ENCODE measurements around the gene ELAVL1. TPM values are rescaled to one million over a fixed set of nuclear protein-coding genes. Genes with fewer than 3 reads are reported as not detected.

ELAVL1 gene
- total and polyA plus RNA-seq, 4 experiments from 2014 or later = 54.2 to 57.8 (median 55.5) TPM

- CTCF ChIA-PET (ENCODE audit: partially characterized antibody) = no interaction called here
- H3K27ac Mint-ChIP-seq = peak overlapping the region in 1 of 7 donors; percentile 47
- no peaks in the 10 kb centered on the region for H3K27me3 ChIP-seq (ENCODE audit: insufficient read depth, low read length)
- no peaks in the 10 kb centered on the region for H3K9me3 Mint-ChIP-seq
- H3K36me3 ChIP-seq (ENCODE audit: insufficient read depth, low read length) = no peaks in the 10 kb centered on the region
- H3K36me3 Mint-ChIP-seq = no peaks in the 10 kb centered on the region
- DNase-seq = no peak
- H3K4me1 ChIP-seq (ENCODE audit: insufficient read depth, low read length) = no peaks in the 10 kb centered on the region
- no peak overlapping the region for H3K4me3 ChIP-seq (ENCODE audit: low read length in 2 of 2)
- intact Hi-C loops (cut with micrococcal nuclease) = no loop called here
- H3K9me3 ChIP-seq (ENCODE audit: control insufficient read depth in 1 of 2, low read length in 2 of 2) = no peaks in the 10 kb centered on the region
- H3K4me1 Mint-ChIP-seq = peaks cover 0 to 4% (median 2%) of the 10 kb centered on the region in 4 donors
- H3K4me3 Mint-ChIP-seq = no peak overlapping the region
- peaks cover 5 to 7% of the 10 kb centered on the region in 2 donors for H3K27me3 Mint-ChIP-seq
- POLR2A ChIA-PET (ENCODE audit: partially characterized antibody) = no interaction called here
- no peak overlapping the region for H3K27ac ChIP-seq (ENCODE audit: low read depth, low read length)
These were observed 38.6 kb upstream of the ELAVL1 start for GRCh38 chr19:8044018-8044417.

DNA sequence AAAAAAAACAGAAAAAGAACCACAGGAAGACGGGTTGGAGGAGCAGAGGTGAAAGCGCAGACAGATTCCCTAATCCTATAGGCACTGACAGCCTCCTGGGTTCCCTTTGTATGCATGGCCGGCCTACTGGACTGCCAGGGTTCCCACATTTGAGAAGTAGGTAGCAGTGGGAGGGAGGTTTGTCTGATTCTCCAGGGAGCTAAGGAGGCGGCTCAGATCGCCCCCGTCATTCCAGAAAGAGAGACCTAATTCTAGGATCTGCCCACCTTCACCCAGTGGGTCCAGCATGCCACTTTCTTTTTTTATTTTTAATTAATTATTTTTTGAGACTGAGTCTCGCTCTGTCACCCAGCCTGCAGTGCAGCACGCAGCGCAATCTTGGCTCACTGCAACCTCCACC is 37.5 kb upstream of the ELAVL1 start:
- Mint-ChIP-seq H3K9me3 (no peaks in the 10 kb centered on the region), H3K36me3 (no peaks in the 10 kb centered on the region), H3K4me3 (no peak overlapping the region), H3K4me1 (peaks cover 0 to 4% (median 2%) of the 10 kb centered on the region in 4 donors), H3K27ac (no peak overlapping the region), H3K27me3 (peaks cover 4 to 7% of the 10 kb centered on the region in 2 donors)
- intact Hi-C loops (cut with micrococcal nuclease) = no loop called here
- Histone ChIP-seq H3K4me3 (ENCODE audit: low read length in 2 of 2) (no peak overlapping the region), H3K27me3 (ENCODE audit: insufficient read depth, low read length) (no peaks in the 10 kb centered on the region), H3K9me3 (ENCODE audit: control insufficient read depth in 1 of 2, low read length in 2 of 2) (no peaks in the 10 kb centered on the region), H3K4me1 (ENCODE audit: insufficient read depth, low read length) (no peaks in the 10 kb centered on the region), H3K36me3 (ENCODE audit: insufficient read depth, low read length) (no peaks in the 10 kb centered on the region), H3K27ac (ENCODE audit: low read depth, low read length) (no peak overlapping the region)
- CTCF ChIA-PET (ENCODE audit: partially characterized antibody) = no interaction called here
- POLR2A ChIA-PET (ENCODE audit: partially characterized antibody) = no interaction called here
- no peak for DNase-seq

GRCh38 chr19:8041531-8041931 is 36.1 kb upstream of the ELAVL1 start:
- Mint-ChIP-seq H3K27me3 (peaks cover 4 to 7% of the 10 kb centered on the region in 2 donors), H3K27ac (no peak overlapping the region), H3K4me3 (no peak overlapping the region), H3K36me3 (no peaks in the 10 kb centered on the region), H3K9me3 (no peaks in the 10 kb centered on the region), H3K4me1 (peaks cover 0 to 2% (median 0%) of the 10 kb centered on the region in 4 donors)
- no peaks in the 10 kb centered on the region for H3K36me3 ChIP-seq (ENCODE audit: insufficient read depth, low read length)
- no peaks in the 10 kb centered on the region for H3K9me3 ChIP-seq (ENCODE audit: control insufficient read depth in 1 of 2, low read length in 2 of 2)
- no peaks in the 10 kb centered on the region for H3K4me1 ChIP-seq (ENCODE audit: insufficient read depth, low read length)
- no peaks in the 10 kb centered on the region for H3K27me3 ChIP-seq (ENCODE audit: insufficient read depth, low read length)
- ChIA-PET POLR2A (ENCODE audit: partially characterized antibody) (no interaction called here), CTCF (ENCODE audit: partially characterized antibody) (no interaction called here)
- DNase-seq = no peak
- no peak overlapping the region for H3K4me3 ChIP-seq (ENCODE audit: low read length in 2 of 2)
- no peak overlapping the region for H3K27ac ChIP-seq (ENCODE audit: low read depth, low read length)
- intact Hi-C loops (cut with micrococcal nuclease) = no loop called here

- no peak for DNase-seq
- intact Hi-C loops (cut with micrococcal nuclease) = no loop called here
- no peaks in the 10 kb centered on the region for H3K27me3 ChIP-seq (ENCODE audit: insufficient read depth, low read length)
- no peak overlapping the region for H3K4me3 ChIP-seq (ENCODE audit: low read length in 2 of 2)
- H3K9me3 ChIP-seq (ENCODE audit: control insufficient read depth in 1 of 2, low read length in 2 of 2) = no peaks in the 10 kb centered on the region
- CTCF ChIA-PET (ENCODE audit: partially characterized antibody) = no interaction called here
- H3K4me1 Mint-ChIP-seq = peaks cover 0 to 2% (median 0%) of the 10 kb centered on the region in 4 donors
- no peaks in the 10 kb centered on the region for H3K4me1 ChIP-seq (ENCODE audit: insufficient read depth, low read length)
- H3K27ac ChIP-seq (ENCODE audit: low read depth, low read length) = no peak overlapping the region
- no peaks in the 10 kb centered on the region for H3K9me3 Mint-ChIP-seq
- H3K36me3 ChIP-seq (ENCODE audit: insufficient read depth, low read length) = no peaks in the 10 kb centered on the region
- H3K27ac Mint-ChIP-seq = peak overlapping the region in 1 of 7 donors; percentile 48
- H3K27me3 Mint-ChIP-seq = peaks cover 8 to 10% of the 10 kb centered on the region in 2 donors
- H3K36me3 Mint-ChIP-seq = no peaks in the 10 kb centered on the region
- H3K4me3 Mint-ChIP-seq = no peak overlapping the region
- POLR2A ChIA-PET (ENCODE audit: partially characterized antibody) = no interaction called here
These were observed 33.8 kb upstream of the ELAVL1 start for GRCh38 chr19:8039231-8039630.

DNA sequence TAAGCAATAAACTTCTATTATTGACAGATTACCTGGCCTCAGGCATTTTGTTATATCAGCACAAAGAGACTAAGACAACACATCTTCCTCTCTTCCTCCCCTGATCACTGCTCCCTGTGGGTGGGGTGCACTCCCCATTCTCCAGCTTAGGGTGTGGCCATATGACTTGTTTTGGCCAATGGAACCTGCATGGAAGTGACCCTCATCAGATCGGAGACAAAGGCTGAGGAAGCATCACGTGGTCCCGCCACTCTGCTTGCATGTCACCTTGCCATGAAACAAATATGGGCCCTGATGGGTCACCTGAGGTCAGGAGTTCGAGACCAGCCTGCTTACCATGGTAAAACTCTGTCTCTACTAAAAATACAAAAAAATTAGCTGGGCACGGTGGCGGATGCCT is 33.4 kb upstream of the ELAVL1 start:
- Histone ChIP-seq H3K4me1 (ENCODE audit: insufficient read depth, low read length) (no peaks in the 10 kb centered on the region), H3K9me3 (ENCODE audit: control insufficient read depth in 1 of 2, low read length in 2 of 2) (no peaks in the 10 kb centered on the region), H3K4me3 (ENCODE audit: low read length in 2 of 2) (no peak overlapping the region), H3K27me3 (ENCODE audit: insufficient read depth, low read length) (no peaks in the 10 kb centered on the region), H3K27ac (ENCODE audit: low read depth, low read length) (no peak overlapping the region), H3K36me3 (ENCODE audit: insufficient read depth, low read length) (no peaks in the 10 kb centered on the region)
- peaks cover 8 to 9% of the 10 kb centered on the region in 2 donors for H3K27me3 Mint-ChIP-seq
- intact Hi-C loops (cut with micrococcal nuclease) = no loop called here
- H3K9me3 Mint-ChIP-seq = no peaks in the 10 kb centered on the region
- H3K4me3 Mint-ChIP-seq = no peak overlapping the region
- POLR2A ChIA-PET (ENCODE audit: partially characterized antibody) = no interaction called here
- H3K36me3 Mint-ChIP-seq = no peaks in the 10 kb centered on the region
- CTCF ChIA-PET (ENCODE audit: partially characterized antibody) = no interaction called here
- DNase-seq = no peak
- H3K4me1 Mint-ChIP-seq = peaks cover 0 to 2% (median 0%) of the 10 kb centered on the region in 4 donors
- peak overlapping the region in 2 of 7 donors; percentile 29 to 48 for H3K27ac Mint-ChIP-seq

DNA sequence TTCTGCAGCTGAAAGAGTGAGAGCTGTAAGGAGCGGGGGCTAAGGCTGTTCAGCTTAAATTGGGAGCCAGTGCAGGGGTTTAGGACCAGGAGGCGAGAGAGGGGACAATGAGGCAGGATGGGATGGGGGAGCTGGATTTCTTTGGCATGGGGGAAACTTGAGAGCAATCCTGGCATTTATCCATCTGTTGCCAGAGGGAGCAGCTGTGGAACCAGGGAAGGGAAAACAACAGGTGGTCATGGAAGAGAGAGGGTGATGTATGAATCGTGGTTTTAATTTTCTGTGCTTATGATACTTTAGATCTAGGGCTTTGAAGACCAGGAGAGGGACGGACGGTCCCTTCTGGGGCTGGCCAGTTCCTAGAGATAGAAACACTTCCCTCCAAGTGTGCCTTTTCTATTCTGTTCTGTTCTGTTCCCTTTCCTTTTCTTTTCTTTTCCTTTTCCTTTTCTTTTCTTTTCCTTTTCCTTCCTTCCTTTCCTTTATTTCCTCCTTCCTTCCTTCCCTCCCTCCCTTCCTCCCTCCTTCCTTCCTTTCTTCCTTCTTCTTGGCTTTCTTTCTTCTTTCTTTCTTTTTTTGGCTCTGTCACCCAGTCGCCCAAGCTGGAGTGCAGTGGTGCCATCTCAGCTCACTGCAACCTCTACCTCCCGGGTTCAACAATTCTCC is 31.1 kb upstream of the ELAVL1 start:
- Mint-ChIP-seq H3K4me1 (peaks cover 0 to 2% (median 0%) of the 10 kb centered on the region in 4 donors), H3K36me3 (no peaks in the 10 kb centered on the region), H3K9me3 (no peaks in the 10 kb centered on the region), H3K27me3 (peaks cover 11% of the 10 kb centered on the region in 2 donors), H3K4me3 (no peak overlapping the region), H3K27ac (no peak overlapping the region)
- Histone ChIP-seq H3K36me3 (ENCODE audit: insufficient read depth, low read length) (no peaks in the 10 kb centered on the region), H3K9me3 (ENCODE audit: control insufficient read depth in 1 of 2, low read length in 2 of 2) (no peaks in the 10 kb centered on the region), H3K27me3 (ENCODE audit: insufficient read depth, low read length) (no peaks in the 10 kb centered on the region), H3K4me3 (ENCODE audit: low read length in 2 of 2) (no peak overlapping the region), H3K4me1 (ENCODE audit: insufficient read depth, low read length) (no peaks in the 10 kb centered on the region), H3K27ac (ENCODE audit: low read depth, low read length) (no peak overlapping the region)
- CTCF ChIA-PET (ENCODE audit: partially characterized antibody) = interaction anchor here (0.9 kb wide), 1 partner anchor 11 kb away, joined by 3 read pairs; no protein-coding TSS in a partner anchor
- no peak for DNase-seq
- POLR2A ChIA-PET (ENCODE audit: partially characterized antibody) = interaction anchor here (0.5 kb wide), 1 partner anchor 34 kb away, joined by 3 read pairs; no protein-coding TSS in a partner anchor
- intact Hi-C loops (cut with micrococcal nuclease) = no loop called here

- peaks cover 8 to 9% of the 10 kb centered on the region in 2 donors for H3K27me3 Mint-ChIP-seq
- Histone ChIP-seq H3K27ac (ENCODE audit: low read depth, low read length) (no peak overlapping the region), H3K36me3 (ENCODE audit: insufficient read depth, low read length) (no peaks in the 10 kb centered on the region), H3K4me3 (ENCODE audit: low read length in 2 of 2) (no peak overlapping the region), H3K4me1 (ENCODE audit: insufficient read depth, low read length) (no peaks in the 10 kb centered on the region), H3K9me3 (ENCODE audit: control insufficient read depth in 1 of 2, low read length in 2 of 2) (no peaks in the 10 kb centered on the region), H3K27me3 (ENCODE audit: insufficient read depth, low read length) (no peaks in the 10 kb centered on the region)
- no peak for DNase-seq
- no peaks in the 10 kb centered on the region for H3K36me3 Mint-ChIP-seq
- no peaks in the 10 kb centered on the region for H3K9me3 Mint-ChIP-seq
- H3K27ac Mint-ChIP-seq = no peak overlapping the region
- CTCF ChIA-PET (ENCODE audit: partially characterized antibody) = no interaction called here
- no peak overlapping the region for H3K4me3 Mint-ChIP-seq
- POLR2A ChIA-PET (ENCODE audit: partially characterized antibody) = no interaction called here
- intact Hi-C loops (cut with micrococcal nuclease) = no loop called here
- H3K4me1 Mint-ChIP-seq = no peaks in the 10 kb centered on the region
These were observed 28.7 kb upstream of the ELAVL1 start for GRCh38 chr19:8034178-8034525.
